ENCODE measurements around the gene CACNG5. TPM values are rescaled to one million over a fixed set of nuclear protein-coding genes. Genes with fewer than 3 reads are reported as not detected.
"Not testable (repeated sequence)": the region's sequence is repeated elsewhere in the genome, so short reads cannot be mapped to it uniquely, and the experiment has no call there.

CACNG5 gene
- total RNA-seq, 1 experiment from 2014 or later, result not detected

DNA sequence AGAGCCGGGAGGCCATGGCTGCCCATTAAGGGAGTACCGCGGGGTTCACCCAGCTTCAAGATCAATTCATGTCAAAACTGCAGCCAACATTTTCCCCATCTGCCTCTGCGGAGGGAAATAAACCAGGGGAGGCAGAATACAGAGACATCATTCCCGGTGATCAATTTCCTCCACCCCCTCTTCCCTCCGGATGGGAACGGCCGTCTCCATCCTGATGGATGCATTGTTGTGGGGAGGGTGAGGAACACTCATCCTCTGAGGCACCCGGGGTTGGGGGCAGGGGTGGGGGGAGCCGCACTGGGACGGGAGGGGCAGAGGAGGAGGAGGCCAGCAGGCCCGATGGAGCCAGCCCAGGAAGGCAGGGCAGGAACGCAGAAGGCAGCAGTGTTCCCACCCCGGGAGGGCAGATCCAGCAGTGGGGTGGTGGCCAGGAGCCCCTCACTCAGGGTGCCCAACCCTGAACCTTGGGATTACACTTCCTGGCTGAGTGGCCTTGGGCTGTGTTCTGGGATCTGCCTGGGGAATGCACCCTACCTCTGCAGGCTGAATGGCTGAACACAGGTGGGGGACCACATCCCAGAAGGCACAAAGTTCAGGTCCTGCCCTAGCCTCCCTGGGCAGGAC, 14.2 kb downstream of the CACNG5 start:
- DNase-seq (ENCODE audit: low read depth), result no peak

DNA sequence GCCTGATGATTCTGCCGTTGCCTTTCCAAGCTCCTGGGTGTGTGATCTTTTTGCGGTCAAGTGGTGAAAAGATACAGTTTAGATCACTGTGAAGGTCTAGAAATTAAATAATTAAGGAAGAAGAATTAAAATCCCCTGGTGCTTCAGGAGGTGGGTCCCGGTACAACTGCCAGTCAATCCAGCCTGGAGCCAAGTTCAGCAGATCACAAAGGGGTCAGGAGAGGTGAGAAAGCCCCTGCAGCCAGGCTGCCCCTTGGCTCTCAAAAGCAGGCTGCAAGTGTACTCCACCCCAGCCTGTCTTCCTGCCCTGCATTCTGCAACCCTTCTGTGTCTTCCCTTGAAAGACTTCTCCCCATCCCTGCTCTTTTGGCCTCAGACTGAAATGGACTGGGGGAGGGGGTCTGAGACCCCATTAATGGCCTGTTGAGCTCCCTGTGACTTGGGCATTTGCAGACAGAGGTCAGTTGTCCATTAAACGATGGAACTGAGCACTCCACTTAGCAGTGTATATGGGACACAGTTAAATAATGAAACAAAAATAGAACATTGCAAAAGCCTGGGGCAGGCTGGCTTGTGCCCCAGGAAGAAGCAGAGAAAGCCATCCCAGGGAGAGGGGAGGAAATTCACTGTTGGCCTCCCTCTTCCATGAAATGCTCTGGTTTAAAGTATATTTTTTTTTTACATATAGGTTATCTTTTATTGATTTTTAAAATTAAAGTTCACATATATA, 15.1 kb downstream of the CACNG5 start:
- no peak for DNase-seq (ENCODE audit: low read depth)

DNA sequence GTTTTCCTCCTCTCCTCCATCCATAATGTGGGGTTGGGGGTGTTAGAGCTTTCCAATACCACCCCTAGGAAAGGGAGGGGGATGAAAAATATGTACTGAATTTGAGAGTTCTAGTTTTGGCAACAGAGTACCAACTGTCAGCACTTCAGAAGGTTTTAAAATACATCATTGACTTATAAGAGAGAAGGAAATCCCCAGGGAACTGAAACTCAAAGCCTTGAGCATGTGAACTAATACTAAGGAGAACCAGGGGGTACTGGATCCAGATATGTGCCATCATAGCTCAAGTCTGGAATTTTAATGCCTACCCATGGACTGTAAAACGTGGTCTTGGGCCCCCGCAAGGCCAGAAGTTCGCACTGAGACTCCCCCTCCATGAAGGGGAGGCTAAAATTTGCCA, 15.8 kb downstream of the CACNG5 start:
- DNase-seq (ENCODE audit: low read depth), result no peak

DNA sequence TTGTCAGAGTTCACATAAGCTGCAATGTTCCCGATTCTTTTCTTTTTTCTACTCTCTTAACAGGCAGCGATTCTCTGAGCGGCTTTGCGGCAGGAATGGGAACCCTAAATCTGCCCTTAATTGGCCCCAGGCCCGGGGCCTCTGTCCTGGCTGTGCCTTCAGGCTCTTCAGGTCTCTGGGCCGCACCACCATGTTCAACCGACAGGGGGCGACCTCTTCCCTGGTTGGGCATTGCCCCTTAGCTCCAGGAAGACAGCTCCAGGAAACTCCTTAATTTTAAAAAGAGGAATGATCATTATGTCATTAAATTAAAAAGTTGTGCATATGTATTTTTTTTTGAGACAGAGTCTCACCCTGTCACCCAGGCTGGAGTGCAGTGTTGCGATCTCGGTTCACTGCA, 20.3 kb downstream of the CACNG5 start:
- peak; percentile 50 for DNase-seq (ENCODE audit: low read depth)

DNA sequence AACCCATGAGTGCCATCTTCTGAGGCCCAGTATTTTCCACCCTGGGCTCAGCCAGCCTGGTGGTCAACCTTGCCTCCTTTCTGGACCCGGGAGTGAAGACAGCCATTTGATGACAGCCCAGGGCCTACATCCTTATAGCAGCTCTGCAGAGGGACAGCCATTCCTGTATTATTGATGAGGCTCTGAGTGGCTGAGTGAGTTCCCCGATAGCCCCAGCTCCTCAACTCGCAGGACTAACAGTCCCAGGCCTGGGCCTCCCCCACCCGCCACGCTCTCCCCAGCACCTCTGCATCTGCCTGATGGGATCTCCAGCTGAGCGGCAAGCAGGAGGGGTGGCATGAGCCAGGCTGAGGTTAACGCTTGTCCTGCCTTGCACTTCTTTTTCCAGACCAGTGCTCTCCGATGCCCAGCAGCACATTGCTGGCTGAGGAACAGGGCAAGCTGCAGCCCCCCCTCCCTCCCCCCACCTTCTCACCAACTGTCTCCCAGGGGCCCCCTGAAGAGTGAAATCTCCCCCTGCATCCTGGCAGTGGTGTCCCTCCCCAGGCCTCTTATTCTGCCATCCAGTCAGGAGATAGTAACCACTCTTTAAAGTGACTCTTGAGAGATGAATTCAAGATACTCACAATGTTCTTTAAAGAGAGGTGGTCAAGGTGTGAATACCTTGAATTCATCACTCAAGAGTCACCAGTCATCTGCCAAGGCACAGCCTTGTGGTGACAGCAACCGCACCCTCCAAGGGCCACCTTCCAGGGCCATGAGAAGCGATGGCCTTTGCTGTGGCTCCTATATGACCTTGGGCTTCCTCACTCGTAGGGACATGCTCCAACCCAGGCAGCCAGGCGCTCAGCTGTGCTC, 23.5 kb downstream of the CACNG5 start:
- DNase-seq (ENCODE audit: low read depth), result no peak

DNA sequence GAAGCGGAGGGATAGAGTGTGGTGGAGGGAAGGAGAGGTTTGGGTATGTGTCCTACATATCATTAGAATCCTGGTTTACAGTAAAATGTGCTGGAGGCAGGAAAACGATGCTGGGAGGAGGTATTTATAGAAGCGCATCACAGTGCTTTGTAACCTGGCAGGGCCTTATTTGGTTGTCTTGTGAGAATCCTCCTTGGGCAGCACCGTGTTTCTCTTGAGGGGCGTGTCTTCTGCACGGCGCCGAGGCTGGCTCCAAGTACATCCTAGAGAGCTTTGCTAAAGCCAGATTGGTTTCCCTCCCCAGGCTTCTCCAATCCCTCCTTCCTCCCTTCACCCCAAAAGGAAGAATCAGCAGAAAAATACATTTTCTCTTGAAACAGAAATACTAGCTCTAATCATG, 24.4 kb downstream of the CACNG5 start:
- DNase-seq (ENCODE audit: low read depth), result no peak

DNA sequence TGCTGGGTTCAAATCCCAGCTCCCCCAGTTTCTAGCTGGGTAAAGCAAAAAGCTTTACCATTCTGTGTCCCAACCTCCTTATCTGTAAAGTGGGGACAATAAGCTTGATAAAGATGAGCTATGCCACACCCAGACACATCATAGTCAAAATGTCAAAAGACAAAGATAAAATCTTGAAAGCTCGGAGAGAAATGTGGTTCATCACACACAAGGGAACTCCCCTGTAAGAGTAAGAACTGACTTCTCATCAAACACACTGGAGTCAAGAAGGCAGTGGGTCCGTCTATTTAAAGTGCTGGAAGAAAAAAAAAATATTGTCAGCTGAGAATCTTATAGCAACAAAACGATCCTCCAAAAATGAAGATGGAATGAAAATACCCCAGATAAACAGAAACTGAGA, 25.3 kb downstream of the CACNG5 start:
- no peak for DNase-seq (ENCODE audit: low read depth)

DNA sequence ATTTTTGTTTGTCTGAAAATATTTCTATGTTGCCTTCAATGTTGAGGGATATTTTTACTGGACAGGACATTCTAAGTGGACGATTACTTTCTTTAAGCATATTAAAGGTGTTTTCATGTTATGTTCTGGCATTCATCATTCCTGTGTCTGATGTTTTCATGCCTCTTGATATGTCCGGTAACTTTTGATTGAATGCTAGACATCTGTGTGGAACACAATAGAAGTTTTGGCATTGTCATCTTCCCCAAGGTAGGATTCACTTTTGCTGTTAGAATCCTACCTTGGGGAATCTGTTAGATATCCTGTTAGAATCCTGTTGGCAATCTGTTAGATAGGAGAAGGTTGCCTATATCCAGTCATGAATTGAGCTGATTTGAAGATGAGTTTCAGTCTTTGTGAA, 28.9 kb downstream of the CACNG5 start:
- DNase-seq (ENCODE audit: low read depth), result no peak

DNA sequence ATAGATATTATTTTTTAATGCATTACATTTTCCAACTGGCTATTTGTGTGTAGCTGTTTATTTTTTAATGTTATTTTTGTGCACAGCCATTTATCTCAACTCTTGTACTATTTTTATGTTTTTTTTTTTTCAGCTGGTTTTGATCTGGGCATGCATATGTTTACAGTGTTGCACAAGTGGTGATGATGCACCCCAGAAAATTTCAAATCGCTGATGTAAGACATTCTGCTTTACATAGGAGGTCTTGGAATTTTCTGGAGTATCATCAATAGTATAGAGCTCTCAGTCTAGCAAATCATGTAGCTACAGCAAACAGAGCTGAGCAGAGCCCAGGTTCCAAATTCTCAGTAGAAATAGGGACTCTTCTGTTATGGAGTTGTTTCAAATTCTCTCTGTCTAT, 30.2 kb downstream of the CACNG5 start:
- DNase-seq (ENCODE audit: low read depth), result no peak

DNA sequence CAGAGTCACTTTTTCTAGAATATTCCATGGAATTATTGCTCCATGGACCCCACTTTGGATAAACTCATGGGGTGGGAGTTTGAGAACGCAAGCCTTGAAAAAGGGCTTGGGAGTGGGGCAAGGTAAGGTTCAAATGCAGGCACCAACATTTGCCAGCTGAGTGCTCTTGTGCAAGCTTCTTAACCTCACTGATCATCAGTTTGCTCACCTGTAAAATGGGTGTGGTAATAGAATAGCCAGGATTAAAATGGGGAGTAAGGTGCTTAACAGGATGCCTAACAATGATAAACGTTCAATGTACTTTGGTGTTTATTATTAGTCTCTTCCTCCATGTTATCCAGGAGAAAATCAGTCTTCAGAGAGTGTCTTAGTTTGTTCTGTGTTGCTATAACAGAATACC, 39.0 kb downstream of the CACNG5 start:
- no peak for DNase-seq (ENCODE audit: low read depth)

DNA sequence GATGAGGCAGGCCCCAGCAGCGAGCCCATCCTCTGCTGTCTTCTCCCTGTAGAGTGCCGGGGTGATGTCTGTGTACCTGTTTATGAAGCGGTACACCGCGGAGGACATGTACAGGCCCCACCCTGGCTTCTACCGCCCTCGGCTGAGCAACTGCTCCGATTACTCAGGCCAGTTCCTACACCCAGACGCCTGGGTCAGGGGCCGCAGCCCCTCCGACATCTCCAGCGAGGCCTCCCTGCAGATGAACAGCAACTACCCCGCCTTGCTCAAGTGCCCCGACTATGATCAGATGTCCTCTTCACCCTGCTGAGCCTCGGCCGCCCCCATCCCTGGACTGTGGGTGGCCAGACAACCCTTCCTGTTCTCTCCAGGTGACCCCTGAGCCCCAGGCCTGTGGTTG, 50.0 kb downstream of the CACNG5 start:
- DNase-seq (ENCODE audit: low read depth), result no peak

DNA sequence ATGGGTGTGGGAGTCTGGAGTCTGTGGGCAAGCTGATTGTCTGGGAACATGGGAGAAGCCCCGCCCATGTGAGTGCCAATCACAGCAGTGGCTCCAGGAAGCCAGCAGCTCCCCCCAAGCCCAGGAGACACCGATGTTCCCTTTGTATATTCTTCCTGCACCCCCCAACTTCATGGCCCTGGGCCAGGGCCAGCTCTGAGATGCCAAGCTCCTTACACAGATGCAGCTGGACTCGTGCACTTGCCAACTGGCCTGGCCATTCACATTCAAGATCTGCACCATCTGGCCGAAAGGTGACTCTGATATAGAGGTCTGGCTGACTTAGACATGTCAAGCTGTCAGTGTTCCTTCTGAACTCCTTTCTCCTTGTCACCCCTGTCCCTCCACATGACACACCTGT, 50.5 kb downstream of the CACNG5 start:
- DNase-seq (ENCODE audit: low read depth), result no peak

DNA sequence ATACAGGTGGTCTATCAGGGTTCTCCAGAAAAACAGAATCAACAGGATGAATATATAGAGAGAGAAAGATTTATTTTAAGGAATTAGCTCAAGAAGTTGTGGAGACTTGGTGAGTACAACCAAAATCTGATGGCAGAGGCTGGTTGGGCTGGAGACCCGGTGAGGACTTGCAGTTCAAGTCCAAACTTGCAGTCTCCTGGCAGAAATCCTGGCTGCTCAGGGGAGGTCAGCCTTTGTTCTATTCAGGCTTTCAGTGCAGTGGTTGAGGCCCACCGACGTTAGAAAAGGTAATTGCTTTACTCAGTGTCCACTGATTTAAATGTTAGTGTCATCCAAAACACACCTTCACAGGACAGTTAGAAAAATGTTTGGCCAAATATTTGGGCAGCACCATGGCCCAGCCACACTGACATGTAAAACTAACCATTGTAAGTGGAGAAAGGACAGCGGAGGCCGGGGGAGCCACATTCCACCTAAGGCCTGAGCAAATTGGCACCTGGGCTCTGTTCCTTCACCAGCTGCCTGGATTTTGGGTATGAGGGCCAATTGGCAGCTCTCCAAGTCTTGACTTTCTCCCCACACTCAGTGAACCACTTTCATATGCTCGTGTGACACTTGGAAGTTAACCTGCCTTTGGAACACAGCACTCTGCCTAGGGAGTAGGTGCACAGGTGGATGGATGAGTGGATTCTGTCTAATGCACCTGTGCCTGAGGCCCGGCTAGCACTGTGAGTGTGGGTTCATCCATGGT, 54.7 kb downstream of the CACNG5 start:
- no peak for DNase-seq (ENCODE audit: low read depth)

DNA sequence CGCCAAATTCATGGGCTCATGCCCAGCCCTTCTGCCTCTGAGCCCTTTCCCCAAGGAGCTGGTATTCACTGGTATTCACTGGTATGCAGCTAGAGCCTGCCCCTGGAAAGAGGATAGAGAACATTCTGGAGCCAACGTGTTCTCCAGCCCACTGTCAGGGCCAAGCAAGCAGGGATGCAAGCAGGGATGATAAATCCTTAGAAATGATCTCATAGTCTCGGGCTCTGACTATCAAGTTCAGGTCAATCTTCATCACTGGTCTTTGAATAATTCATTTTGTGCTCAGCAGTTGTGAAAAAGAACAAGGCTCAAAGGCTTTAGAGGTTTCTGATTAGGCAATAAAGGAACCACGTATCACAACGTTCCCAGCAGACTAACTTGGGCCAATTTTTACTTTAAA, 57.3 kb downstream of the CACNG5 start:
- DNase-seq (ENCODE audit: low read depth), result no peak

DNA sequence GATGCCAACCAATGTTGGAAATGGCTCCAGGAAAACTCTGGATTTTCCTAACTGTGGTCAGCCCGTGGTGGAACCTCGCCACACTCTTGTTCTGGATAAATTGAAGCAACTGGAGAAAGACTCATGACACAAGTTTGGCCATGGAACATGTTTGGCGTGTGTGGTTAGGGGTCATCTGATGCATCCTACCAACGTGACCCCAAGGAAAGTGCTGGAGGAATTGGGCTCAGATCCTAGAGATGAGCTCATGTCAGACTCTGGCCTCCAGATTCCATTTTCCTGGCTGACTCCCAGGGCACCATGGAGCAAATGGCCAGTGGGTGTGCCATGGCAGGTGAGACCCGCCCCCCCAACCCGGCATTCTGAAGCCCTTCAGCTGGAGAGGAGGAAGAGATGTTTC, 58.5 kb downstream of the CACNG5 start:
- DNase-seq (ENCODE audit: low read depth), result no peak

DNA sequence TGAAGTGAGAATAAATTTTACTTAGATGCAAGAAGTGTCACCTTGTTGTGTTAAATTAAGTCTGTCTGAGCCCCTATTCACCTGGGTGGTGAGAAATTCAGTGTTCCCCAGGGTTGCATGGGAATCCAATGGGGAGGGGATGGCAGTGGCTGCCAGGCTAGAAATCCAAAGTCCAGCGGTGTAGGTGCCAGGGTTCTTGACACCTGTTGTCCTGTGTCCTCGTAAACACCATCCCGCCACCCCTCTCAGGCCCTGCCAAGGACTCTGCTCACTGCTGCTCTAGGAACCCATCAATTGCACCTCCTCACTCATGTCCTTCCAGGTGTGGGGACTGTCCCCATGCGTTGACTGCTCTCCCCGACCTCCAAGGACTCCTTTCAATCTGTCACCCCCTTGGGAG, 58.9 kb downstream of the CACNG5 start:
- DNase-seq (ENCODE audit: low read depth), result no peak

DNA sequence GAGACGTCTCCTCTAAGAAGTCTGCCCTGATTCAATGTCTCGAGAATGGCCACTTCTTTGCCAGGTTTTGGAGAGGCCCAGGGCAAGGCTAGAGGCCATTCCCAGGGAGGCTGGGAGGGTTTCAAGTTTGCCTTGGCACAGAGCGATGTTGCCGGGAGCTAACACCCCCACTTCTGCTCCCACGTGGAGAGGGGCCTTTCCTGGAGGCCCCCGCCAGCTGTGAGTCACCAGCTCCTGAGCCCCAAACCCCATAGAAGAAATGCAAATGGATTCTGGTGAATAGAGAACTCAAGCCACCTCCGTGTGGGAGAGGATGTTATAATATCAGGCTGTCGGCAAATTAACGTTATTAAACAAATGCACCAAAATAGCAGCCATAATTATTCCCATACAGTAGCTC, 62.2 kb downstream of the CACNG5 start:
- DNase-seq (ENCODE audit: low read depth), result no peak

DNA sequence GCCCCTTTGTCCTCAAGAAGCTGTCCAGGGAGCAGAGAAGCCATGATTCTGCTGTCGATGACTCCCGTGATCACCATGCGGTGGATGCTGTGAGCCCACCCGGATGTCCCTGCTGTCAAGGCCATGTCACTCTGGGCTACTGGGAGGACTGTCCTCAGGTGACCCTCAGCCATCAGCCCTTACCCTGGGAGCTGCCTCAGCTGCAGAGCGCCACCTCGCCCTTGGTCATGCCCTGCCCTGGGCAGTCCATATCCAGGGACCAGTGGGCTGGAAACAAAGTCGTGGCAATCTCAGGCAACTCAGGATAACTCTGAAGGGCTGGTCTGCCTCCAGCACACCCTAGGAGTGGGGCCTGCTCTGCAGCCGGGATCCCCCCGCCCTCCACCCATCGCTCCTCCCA, 63.6 kb downstream of the CACNG5 start:
- no peak for DNase-seq (ENCODE audit: low read depth)

DNA sequence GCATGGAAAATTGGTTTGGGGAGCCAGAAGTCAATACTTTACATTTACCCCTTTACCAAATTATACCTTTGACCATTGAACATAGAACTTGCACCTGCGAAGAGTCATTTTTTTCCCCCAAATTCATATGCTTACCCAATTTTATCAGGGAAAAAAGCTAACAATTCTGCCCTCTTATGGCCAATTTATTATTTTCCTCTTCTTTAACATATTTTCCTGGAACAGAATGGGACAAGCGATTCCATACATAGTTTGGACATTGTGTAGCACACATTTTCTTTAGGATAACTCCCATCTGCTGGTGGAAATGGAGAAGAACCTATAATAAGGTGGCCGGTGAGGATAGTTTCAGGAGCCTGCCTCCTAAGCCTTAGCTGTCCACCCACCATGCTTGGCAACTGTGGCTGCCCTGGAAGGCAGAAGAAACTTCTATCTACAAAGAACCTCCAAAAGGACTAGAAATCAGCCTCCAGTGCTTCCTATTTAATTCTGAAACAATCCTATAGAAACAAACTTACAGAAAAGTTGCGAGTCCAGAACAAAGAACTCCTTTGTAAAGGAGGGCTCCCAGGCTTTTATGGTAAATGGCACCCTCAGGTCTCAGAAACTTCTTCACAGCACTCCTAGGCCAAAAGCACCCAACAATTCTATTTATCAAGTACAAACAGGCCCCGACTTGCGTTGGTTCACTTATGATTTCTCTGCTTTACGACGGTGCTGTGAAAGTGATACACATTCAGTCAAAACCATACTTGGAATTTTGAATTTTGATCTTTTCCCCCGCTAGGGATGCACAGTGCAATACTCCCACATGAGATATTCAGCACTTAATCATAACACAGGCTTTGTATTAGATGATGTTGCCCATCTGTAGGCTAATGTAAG, 65.5 kb downstream of the CACNG5 start:
- DNase-seq (ENCODE audit: low read depth), result no peak

DNA sequence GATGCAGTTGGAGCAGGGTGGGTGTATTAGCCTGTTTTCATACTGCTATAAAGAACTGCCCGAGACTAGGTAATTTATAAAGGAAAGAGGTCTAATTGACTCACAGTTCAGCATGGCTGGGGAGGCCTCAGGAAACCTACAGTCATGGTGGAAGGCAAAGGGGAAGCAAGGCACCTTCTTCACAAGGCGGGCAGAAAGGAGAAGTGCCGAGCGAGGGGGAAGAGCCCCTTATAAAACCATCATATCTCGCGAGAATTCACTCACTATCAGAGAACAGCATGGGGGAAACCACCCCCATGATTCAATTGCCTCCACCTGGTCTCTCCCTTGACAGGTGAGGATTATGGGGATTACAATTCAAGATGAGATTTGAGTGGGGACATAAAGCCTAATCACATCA, 68.4 kb downstream of the CACNG5 start:
- DNase-seq (ENCODE audit: low read depth), result not testable (repeated sequence)

DNA sequence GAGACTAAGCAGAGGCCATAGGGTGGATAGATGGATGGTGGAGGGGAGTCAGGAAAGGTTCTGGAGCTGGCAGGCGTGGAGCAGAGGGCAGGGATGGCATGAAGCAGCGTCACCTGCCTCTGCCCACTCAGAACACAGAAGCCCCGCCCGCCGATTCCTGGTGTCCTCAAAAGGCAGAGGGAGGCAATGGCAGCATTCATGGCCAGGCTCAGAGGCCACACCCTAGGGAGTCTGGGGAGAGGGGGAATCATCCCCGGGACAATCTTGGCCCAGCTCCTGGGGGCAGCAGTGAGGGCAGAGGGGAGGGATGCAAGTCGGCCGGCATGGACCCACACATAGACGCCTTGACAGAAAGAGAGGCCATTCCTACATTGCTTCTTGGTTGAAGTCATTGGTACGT, 68.9 kb downstream of the CACNG5 start:
- DNase-seq (ENCODE audit: low read depth), result no peak

Measured in Daoy (cell line).